Breast epithelium (tissue), 3 donors: ENCODE results near the gene PRRC1.

Experiments
- CTCF ChIP-seq, 3 donors: fragments of 450-650 bp; IDR thresholded peaks; one replicate each; pipeline ENCODE4 v1.5.1; 2016 to 2017; ENCODE audit warnings: antibody characterized with exemption in 3 of 3, mild to moderate bottlenecking in 3 of 3, moderate library complexity in 3 of 3
- POLR2A ChIP-seq: fragments of 450-650 bp; IDR thresholded peaks from one replicate; pipeline ENCODE4 v1.6.1; 2016; ENCODE audit warnings: antibody characterized with exemption, mild to moderate bottlenecking, moderate library complexity

DNA sequence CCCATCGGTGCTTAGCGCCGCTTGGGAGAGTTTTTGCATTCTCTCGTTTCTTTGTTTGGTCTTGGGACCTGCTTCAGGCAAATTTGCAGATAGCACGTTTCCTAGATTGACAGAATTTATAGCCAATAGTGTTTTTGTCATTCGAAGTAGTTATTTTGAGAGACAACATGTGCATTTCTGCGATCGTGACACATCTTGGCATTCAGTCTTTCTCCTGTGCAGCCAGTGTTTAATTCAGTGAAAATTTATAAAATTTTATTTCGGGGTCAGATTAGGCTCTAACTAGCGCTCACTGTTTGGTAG, 830 bp downstream of the PRRC1 start:
- TF ChIP-seq CTCF (IDR thresholded peaks at IDR 0.05): no peak
- no peak for TF ChIP-seq POLR2A
